ENCODE data around the gene DNAH2. TPM values are rescaled to one million over a fixed set of nuclear protein-coding genes. Genes with fewer than 3 reads are reported as not detected.

Gene DNAH2
- total and polyA plus RNA-seq, 2 experiments from 2014 or later: 0.77 to 2.1 TPM

DNA sequence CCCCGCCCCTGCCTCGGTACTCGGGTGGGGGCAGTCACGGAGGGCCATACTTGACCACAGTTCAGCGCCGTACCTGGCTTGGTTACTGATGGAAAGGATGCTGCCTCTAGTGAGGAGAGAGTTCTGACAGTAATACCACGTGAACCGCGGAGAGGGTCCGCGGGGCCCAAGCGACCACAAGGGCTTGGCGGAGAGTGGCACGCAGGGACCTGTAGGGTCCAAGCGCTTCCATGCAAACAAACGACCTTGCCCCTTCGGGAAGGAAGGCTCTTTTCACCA lies 125.7 kb downstream of the DNAH2 start:
- peaks cover 57% of the 10 kb centered on the region for H4K20me1 ChIP-seq (ENCODE audit: insufficient read depth, poor library complexity, severe bottlenecking)

DNA sequence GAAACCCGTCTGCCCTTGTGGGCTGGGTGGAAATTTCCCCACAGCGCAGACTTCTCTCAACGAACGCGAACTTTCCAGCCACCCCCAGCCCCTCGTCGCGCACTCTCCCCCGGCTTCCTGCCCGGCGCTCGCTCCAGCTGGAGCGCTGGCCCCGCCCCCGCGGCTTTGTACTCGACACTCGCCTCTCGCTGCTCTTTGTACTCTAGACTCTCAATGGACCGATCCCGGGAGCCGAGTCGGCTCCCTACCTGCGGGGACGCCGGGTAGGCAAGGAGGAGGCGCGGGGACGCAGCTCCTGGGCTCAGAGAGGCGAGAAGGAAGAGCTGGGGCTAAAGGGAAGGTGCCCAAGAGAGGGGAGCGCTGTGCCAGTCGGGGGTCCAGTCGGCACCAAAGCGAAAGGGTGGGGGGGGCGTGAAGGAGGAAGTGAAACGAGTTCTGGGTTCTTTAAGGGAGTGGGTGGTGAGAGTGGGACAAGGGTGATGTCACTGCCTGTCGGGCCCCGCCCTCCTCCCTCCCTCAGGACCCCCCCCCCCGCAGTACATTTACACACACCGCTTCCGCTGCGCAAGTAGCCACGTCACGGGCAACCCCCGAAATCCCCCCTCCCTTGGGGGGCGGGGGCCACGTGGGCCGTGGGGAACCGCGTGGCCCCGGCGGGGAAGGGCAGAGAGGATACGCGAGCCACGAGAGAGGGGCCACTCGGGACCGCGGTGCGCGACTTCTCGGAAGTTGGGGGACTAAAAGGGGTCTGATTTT lies 126.2 kb downstream of the DNAH2 start:
- H3K4me1 ChIP-seq (ENCODE audit: insufficient read depth): peaks cover 33% of the 10 kb centered on the region
- H3K4me3 ChIP-seq: peak overlapping the region; percentile 73
- H3K9me2 ChIP-seq (replicated peaks; ENCODE audit: insufficient read depth): no peaks in the 10 kb centered on the region
- no peaks in the 10 kb centered on the region for H3K36me3 ChIP-seq (replicated peaks; ENCODE audit: insufficient read depth, low read depth)
- DNase-seq (ENCODE audit: low spot score): peak; percentile 94
- WGBS (ENCODE audit: low lambda C conversion rate, missing lambda C conversion rate): 2% methylated on average over 31 of the region's 61 CpGs
- H3K27ac ChIP-seq: peak overlapping the region; percentile 99
- no peaks in the 10 kb centered on the region for H3K9me3 ChIP-seq (ENCODE audit: low read depth)
- no peaks in the 10 kb centered on the region for H3K27me3 ChIP-seq
- peaks cover 65% of the 10 kb centered on the region for H3K79me2 ChIP-seq
- TF ChIP-seq EZH2phosphoT487 (IDR thresholded peaks at IDR 0.05; ENCODE audit: low read depth, severe bottlenecking, unreplicated experiment) (no peak), EZH2 (IDR thresholded peaks at IDR 0.05; ENCODE audit: borderline replicate concordance) (no peak)
- TF ChIP-seq, protein P1, sequence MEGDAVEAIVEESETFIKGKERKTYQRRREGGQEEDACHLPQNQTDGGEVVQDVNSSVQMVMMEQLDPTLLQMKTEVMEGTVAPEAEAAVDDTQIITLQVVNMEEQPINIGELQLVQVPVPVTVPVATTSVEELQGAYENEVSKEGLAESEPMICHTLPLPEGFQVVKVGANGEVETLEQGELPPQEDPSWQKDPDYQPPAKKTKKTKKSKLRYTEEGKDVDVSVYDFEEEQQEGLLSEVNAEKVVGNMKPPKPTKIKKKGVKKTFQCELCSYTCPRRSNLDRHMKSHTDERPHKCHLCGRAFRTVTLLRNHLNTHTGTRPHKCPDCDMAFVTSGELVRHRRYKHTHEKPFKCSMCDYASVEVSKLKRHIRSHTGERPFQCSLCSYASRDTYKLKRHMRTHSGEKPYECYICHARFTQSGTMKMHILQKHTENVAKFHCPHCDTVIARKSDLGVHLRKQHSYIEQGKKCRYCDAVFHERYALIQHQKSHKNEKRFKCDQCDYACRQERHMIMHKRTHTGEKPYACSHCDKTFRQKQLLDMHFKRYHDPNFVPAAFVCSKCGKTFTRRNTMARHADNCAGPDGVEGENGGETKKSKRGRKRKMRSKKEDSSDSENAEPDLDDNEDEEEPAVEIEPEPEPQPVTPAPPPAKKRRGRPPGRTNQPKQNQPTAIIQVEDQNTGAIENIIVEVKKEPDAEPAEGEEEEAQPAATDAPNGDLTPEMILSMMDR (IDR thresholded peaks at IDR 0.05; ENCODE audit: poor library complexity): no peak
- peak overlapping the region; percentile 94 for H3K4me2 ChIP-seq
- peaks cover 59% of the 10 kb centered on the region for H4K20me1 ChIP-seq (ENCODE audit: insufficient read depth, poor library complexity, severe bottlenecking)
- H2AFZ ChIP-seq: no peak overlapping the region

More for the DNA sequence above, 125.7 kb downstream of the DNAH2 start:
- peaks cover 69% of the 10 kb centered on the region for H3K79me2 ChIP-seq
- H3K4me2 ChIP-seq: peak overlapping the region; percentile 94
- no peaks in the 10 kb centered on the region for H3K36me3 ChIP-seq (replicated peaks; ENCODE audit: insufficient read depth, low read depth)
- no peaks in the 10 kb centered on the region for H3K27me3 ChIP-seq
- peaks cover 36% of the 10 kb centered on the region for H3K4me1 ChIP-seq (ENCODE audit: insufficient read depth)
- H3K9me3 ChIP-seq (ENCODE audit: low read depth): no peaks in the 10 kb centered on the region
- H2AFZ ChIP-seq: no peak overlapping the region
- no peak for TF ChIP-seq EZH2phosphoT487 (IDR thresholded peaks at IDR 0.05; ENCODE audit: low read depth, severe bottlenecking, unreplicated experiment)
- TF ChIP-seq EZH2 (IDR thresholded peaks at IDR 0.05; ENCODE audit: borderline replicate concordance): no peak
- TF ChIP-seq, protein P1 (IDR thresholded peaks at IDR 0.05; ENCODE audit: poor library complexity): no peak
- no peak for DNase-seq (ENCODE audit: low spot score)
- 1% methylated on average over 16 of the region's 17 CpGs for WGBS (ENCODE audit: low lambda C conversion rate, missing lambda C conversion rate)
- H3K9me2 ChIP-seq (replicated peaks; ENCODE audit: insufficient read depth): no peaks in the 10 kb centered on the region
- peak overlapping the region; percentile 99 for H3K27ac ChIP-seq
- H3K4me3 ChIP-seq: peak overlapping the region; percentile 73

DNA sequence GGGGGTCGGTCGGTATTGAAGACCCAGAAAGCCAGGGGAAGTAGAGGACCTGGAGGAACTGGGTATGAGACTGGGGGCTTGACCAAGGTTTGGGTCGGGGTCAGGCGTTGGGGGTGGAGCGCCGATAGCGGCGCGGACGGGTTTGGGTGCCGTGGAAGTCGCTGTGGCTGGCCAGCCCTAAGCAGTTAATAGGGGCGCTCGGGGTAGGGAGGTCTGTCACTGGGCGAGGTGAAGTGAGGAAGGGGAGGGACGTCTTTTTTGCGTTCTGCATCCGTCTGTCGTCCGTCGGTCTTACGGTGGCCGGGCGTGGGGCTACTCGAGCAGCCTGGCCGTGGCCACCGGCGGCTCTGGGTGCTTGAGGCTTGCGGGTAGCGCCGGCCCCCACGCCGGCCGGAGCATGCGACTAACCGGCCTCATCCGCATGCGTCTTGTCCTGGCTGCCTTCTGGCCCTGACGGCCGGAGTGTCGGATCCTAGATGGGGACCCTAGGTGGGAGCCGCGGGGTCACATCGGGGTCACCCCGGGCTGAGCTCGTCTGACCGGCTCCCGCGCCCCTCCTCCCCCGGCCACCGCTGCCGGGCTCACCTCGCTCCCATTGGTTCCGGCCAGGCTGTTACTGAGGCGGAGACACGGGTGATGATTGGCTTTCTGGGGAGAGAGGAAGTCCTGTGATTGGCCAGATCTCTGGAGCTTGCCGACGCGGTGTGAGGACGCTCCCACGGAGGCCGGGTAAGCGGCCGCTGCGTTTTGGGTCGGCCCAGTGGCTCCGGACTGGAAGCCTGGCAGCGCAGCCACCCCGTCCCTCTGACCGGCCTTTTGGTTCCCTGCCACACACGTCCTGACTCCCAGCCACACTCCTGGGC lies 127.0 kb downstream of the DNAH2 start:
- DNase-seq (ENCODE audit: low spot score): peak; percentile 95

More for the DNA sequence above, 127.0 kb downstream of the DNAH2 start:
- WGBS (ENCODE audit: low lambda C conversion rate, missing lambda C conversion rate): 2% methylated on average over 60 of the region's 71 CpGs
- Histone ChIP-seq H3K9me3 (ENCODE audit: low read depth) (no peaks in the 10 kb centered on the region), H3K4me3 (peak overlapping the region; percentile 73), H3K36me3 (replicated peaks; ENCODE audit: insufficient read depth, low read depth) (no peaks in the 10 kb centered on the region), H3K9me2 (replicated peaks; ENCODE audit: insufficient read depth) (no peaks in the 10 kb centered on the region), H3K4me1 (ENCODE audit: insufficient read depth) (peaks cover 24% of the 10 kb centered on the region), H3K79me2 (peaks cover 60% of the 10 kb centered on the region), H3K27me3 (no peaks in the 10 kb centered on the region), H3K27ac (peak overlapping the region; percentile 99), H3K4me2 (peak overlapping the region; percentile 94), H4K20me1 (ENCODE audit: insufficient read depth, poor library complexity, severe bottlenecking) (peaks cover 59% of the 10 kb centered on the region), H2AFZ (no peak overlapping the region)
- no peak for TF ChIP-seq EZH2phosphoT487 (IDR thresholded peaks at IDR 0.05; ENCODE audit: low read depth, severe bottlenecking, unreplicated experiment)
- TF ChIP-seq, protein P1 (IDR thresholded peaks at IDR 0.05; ENCODE audit: poor library complexity): no peak
- no peak for TF ChIP-seq EZH2 (IDR thresholded peaks at IDR 0.05; ENCODE audit: borderline replicate concordance)

Data from hepatocyte (in vitro differentiated cells).